ENCODE results near the gene FAM124A. TPM values are rescaled to one million over a fixed set of nuclear protein-coding genes. Genes with fewer than 3 reads are reported as not detected.

Gene FAM124A
- total and polyA plus RNA-seq, 2 experiments from 2014 or later = 37.7 to 109 TPM

- no peak for TF ChIP-seq ZNF114 (CRISPR knock-in tag; IDR thresholded peaks at IDR 0.05)
- no peak for TF ChIP-seq CTCF (conservative IDR thresholded peaks at IDR 0.05; ENCODE audit: low read depth in 2 of 2)
- no peak for TF ChIP-seq ETS1 (IDR thresholded peaks at IDR 0.05)
- no peak for TF ChIP-seq REST (IDR thresholded peaks at IDR 0.05; ENCODE audit: unreplicated experiment)
Observed at GRCh38 chr13:51269039-51269438, 46.8 kb downstream of the FAM124A start (continued).

- Histone ChIP-seq H2AFZ (no peak overlapping the region), H3K27ac (ENCODE audit: low read depth) (no peak overlapping the region), H3K36me3 (ENCODE audit: insufficient read depth) (peaks cover 9% of the 10 kb centered on the region), H3K4me3 (no peak overlapping the region), H3K4me1 (ENCODE audit: insufficient read depth) (peaks cover 34% of the 10 kb centered on the region), H3K4me2 (0 out of 2 replicates have a peak overlapping the region, but pooled peaks have one; percentile 12), H3K9me2 (ENCODE audit: insufficient read depth) (no peaks in the 10 kb centered on the region), H3K27me3 (ENCODE audit: insufficient read depth) (no peaks in the 10 kb centered on the region), H4K20me1 (replicated peaks; ENCODE audit: insufficient read depth) (peaks cover 25% of the 10 kb centered on the region), H3F3A (replicated peaks; ENCODE audit: low read depth) (0 out of 2 replicates have a peak, but pooled peaks cover 9% of the 10 kb centered on the region), H3K79me2 (replicated peaks; ENCODE audit: insufficient read depth) (peaks cover 50% of the 10 kb centered on the region)
- peak overlapping the region; percentile 55; the same call in 1 of the 2 replicates for H3K27ac Mint-ChIP-seq
- H3K4me3 Mint-ChIP-seq = no peak overlapping the region
- H3K4me1 Mint-ChIP-seq = peaks cover 36% of the 10 kb centered on the region
- no peaks in the 10 kb centered on the region for H3K27me3 Mint-ChIP-seq (ENCODE audit: insufficient read depth, low read depth, poor library complexity)
- ATAC-seq = peak; percentile 21; the same call in 1 of the 3 replicates
- H3K36me3 Mint-ChIP-seq (ENCODE audit: low read depth) = peaks cover 6% of the 10 kb centered on the region
- H3K9me3 Mint-ChIP-seq = no peaks in the 10 kb centered on the region
- DNase-seq (ENCODE audit: low spot score) = no peak
- TF ChIP-seq POLR2AphosphoS5 (IDR thresholded peaks at IDR 0.05; ENCODE audit: low read depth) (no peak), CTCF (conservative IDR thresholded peaks at IDR 0.05; ENCODE audit: low read depth in 2 of 2) (no peak), ZNF114 (CRISPR knock-in tag; IDR thresholded peaks at IDR 0.05) (no peak), ETS1 (IDR thresholded peaks at IDR 0.05) (no peak), JUNB (IDR thresholded peaks at IDR 0.05; ENCODE audit: unreplicated experiment) (no peak), CREB1 (CRISPR knock-in tag; IDR thresholded peaks at IDR 0.05; ENCODE audit: low read depth) (no peak), ZNF331 (CRISPR knock-in tag; IDR thresholded peaks at IDR 0.05; ENCODE audit: low read depth) (no peak), REST (IDR thresholded peaks at IDR 0.05; ENCODE audit: unreplicated experiment) (no peak), EZH2phosphoT487 (IDR thresholded peaks at IDR 0.05; ENCODE audit: unreplicated experiment) (no peak)
Observed at GRCh38 chr13:51270623-51271415, 48.6 kb downstream of the FAM124A start.
